Stomach (tissue), 9 donors: ENCODE results near the gene NT5DC1. TPM values are rescaled to one million over a fixed set of nuclear protein-coding genes. Genes with fewer than 3 reads are reported as not detected.

Source experiments
- DNase-seq, 2 donors: peaks; one replicate each; pipeline versions ENCODE4 v3.0.0 to v3.0.0-alpha.2; 2013 to 2019
- H3K27ac ChIP-seq, 5 donors: fragments of 200-600 bp in 4 of 5; sonication (generic) in 4 of 5; one replicate each; pipeline ENCODE4 v1.5.1; 2013 to 2019; ENCODE audit warnings: mild to moderate bottlenecking in 1 of 5, moderate library complexity in 1 of 5
- H3K27me3 ChIP-seq, 3 donors: fragments of 200-600 bp; sonication (generic); one replicate each; pipeline ENCODE4 v1.5.1; 2017 to 2019; ENCODE audit warnings: mixed run types in 1 of 3
- H3K36me3 ChIP-seq, 4 donors: fragments of 200-600 bp; sonication (generic); 1 replicate in 3 of 4; 2 replicates in 1 of 4; pipeline ENCODE4 v1.5.1; 2016 to 2019
- H3K4me1 ChIP-seq, 4 donors: fragments of 200-600 bp; sonication (generic); one replicate each; pipeline ENCODE4 v1.5.1; 2016 to 2019
- H3K4me3 ChIP-seq, 4 donors: fragments of 200-600 bp; sonication (generic) in 3 of 4; one replicate each; pipeline ENCODE4 v1.5.1; 2016 to 2019; ENCODE audit warnings: mild to moderate bottlenecking in 1 of 4
- H3K9me3 ChIP-seq, 4 donors: fragments of 200-600 bp; sonication (generic); one replicate each; pipeline ENCODE4 v1.5.1; 2016 to 2019
- CTCF ChIP-seq, 7 experiments: fragments of 450-650 bp in 4 of 7; fragments of 200-600 bp in 3 of 7; sonication (generic) in 3 of 7; IDR thresholded peaks; one replicate each; pipeline ENCODE4 v1.5.1; 2016 to 2019; ENCODE audit warnings: antibody characterized with exemption in 7 of 7, control low read depth in 2 of 7, mild to moderate bottlenecking in 1 of 7
- EP300 ChIP-seq: sonication (generic); formaldehyde crosslinking; IDR thresholded peaks from one replicate; pipeline ENCODE4 v1.6.1; 2017; ENCODE audit warnings: antibody characterized with exemption
- POLR2A ChIP-seq, 4 donors: fragments of 450-650 bp; IDR thresholded peaks; one replicate each; pipeline ENCODE4 v1.6.1; 2016; ENCODE audit warnings: antibody characterized with exemption in 4 of 4, control low read depth in 2 of 4, mild to moderate bottlenecking in 1 of 4, moderate library complexity in 1 of 4
- POLR2AphosphoS5 ChIP-seq, 3 donors: sonication (generic); formaldehyde crosslinking; IDR thresholded peaks; one replicate each; pipeline ENCODE4 v1.6.1; 2016; ENCODE audit warnings: antibody characterized with exemption in 3 of 3
- intact Hi-C: fragments of 100-400 bp; cut with DNase I; formaldehyde crosslinking; loops from one replicate; pipeline ENCODE4 v1.15.1; 2023; ENCODE audit warnings: low total_unique reads
- polyA plus RNA-seq, 3 donors: library from polyadenylated mRNA; stranded (reverse); fragments of 200-250 nt; gene quantifications; one replicate each; pipeline ENCODE4 v1.2.3, GENCODE V29; 2013
- total RNA-seq, 5 donors: library from RNA; depleted of rRNA; stranded (reverse); fragments of >200 nt; gene quantifications; one replicate each; pipeline versions ENCODE4 v1.1.0 to v1.2.3, GENCODE V29; 2014 to 2016
- donor health status: healthy with polysubstance abuse.
- donor health status: Bipolar disorder and iron deficiency.
- donor health status: healthy.

The NT5DC1 gene
- total and polyA plus RNA-seq, 8 donors: 8.0 to 136 (median 17.4) TPM

GRCh38 chr6:116298973-116299372 lies 198.3 kb downstream of the NT5DC1 start:
- Histone ChIP-seq H3K4me3 (no peak overlapping the region), H3K27ac (no peak overlapping the region), H3K36me3 (no peaks in the 10 kb centered on the region), H3K27me3 (no peaks in the 10 kb centered on the region), H3K9me3 (peaks cover 0 to 8% (median 3%) of the 10 kb centered on the region in 4 donors), H3K4me1 (no peaks in the 10 kb centered on the region)
- intact Hi-C loops: no loop called here
- no peak for DNase-seq
- TF ChIP-seq EP300 (no peak), CTCF (IDR thresholded peaks at IDR 0.05) (no peak), POLR2A (IDR thresholded peaks at IDR 0.05) (no peak), POLR2AphosphoS5 (IDR thresholded peaks at IDR 0.05) (no peak)

Other genes with a start within 250 kb of the NT5DC1 start
- 10 to 100 TPM in 3 of 5 donors, 1 to 10 TPM in 2; 4.7 to 23.3 (median 10.7) TPM for gene FRK, start 40.0 kb upstream of the NT5DC1 start, total RNA-seq
- 1 to 10 TPM; 1.0 to 1.8 (median 1.8) TPM for gene FRK, start 40.0 kb upstream of the NT5DC1 start, polyA plus RNA-seq
- under 1 TPM in 1 of 5 donors, not detected in 4; 0.37 TPM for gene COL10A1, start 25.3 kb downstream of the NT5DC1 start, total RNA-seq
- not detected for gene COL10A1, start 25.3 kb downstream of the NT5DC1 start, polyA plus RNA-seq
- 10 to 100 TPM in 2 of 5 donors, 1 to 10 TPM in 3; 2.3 to 33.5 (median 8.7) TPM for gene TSPYL4, start 153.2 kb downstream of the NT5DC1 start, total RNA-seq
- 10 to 100 TPM in 1 of 3 donors, 1 to 10 TPM in 2; 5.8 to 10.4 (median 9.5) TPM for gene TSPYL4, start 153.2 kb downstream of the NT5DC1 start, polyA plus RNA-seq
- 10 to 100 TPM in 4 of 5 donors, 1 to 10 TPM in 1; 2.9 to 77.1 (median 33.5) TPM for gene TSPYL1, start 179.1 kb downstream of the NT5DC1 start, total RNA-seq
- 10 to 100 TPM; 19.6 to 30.7 (median 25.7) TPM for gene TSPYL1, start 179.1 kb downstream of the NT5DC1 start, polyA plus RNA-seq